Activated T-cell treated with anti-CD3 and anti-CD28 coated beads, Interleukin-2, amount 50 U/mL, for 72 hours (primary cell): Measurements from ENCODE around the gene ALG14. TPM values are rescaled to one million over a fixed set of nuclear protein-coding genes. Genes with fewer than 3 reads are reported as not detected.
"Not testable (repeated sequence)": the region's sequence is repeated elsewhere in the genome, so short reads cannot be mapped to it uniquely, and the experiment has no call there.

Experiments
- ATAC-seq, 2 donors: fragments of 150-1000 bp; cut with Tn5 transposase; replicated peaks in 1 of 2; 2 replicates each; pipeline ENCODE4 v1.10.0; 2021; ENCODE audit warnings: moderate library complexity in 2 of 2, mild to moderate bottlenecking in 1 of 2
- DNase-seq, 2 donors: peaks; one replicate each; pipeline ENCODE4 v3.0.0; 2021 to 2022; ENCODE audit warnings: mixed read lengths in 1 of 2
- H3K27ac Mint-ChIP-seq: one replicate; pipeline ENCODE4 v1.8.0; 2022; ENCODE audit warnings: mild to moderate bottlenecking, moderate library complexity, mixed read lengths
- H3K27me3 Mint-ChIP-seq: one replicate; pipeline ENCODE4 v1.8.0; 2022; ENCODE audit warnings: low read depth, mixed read lengths
- H3K36me3 Mint-ChIP-seq, 2 donors: one replicate each; pipeline ENCODE4 v1.8.0; 2022; ENCODE audit warnings: mixed read lengths in 2 of 2, mild to moderate bottlenecking in 1 of 2; ENCODE audit not compliant: insufficient read depth in 2 of 2
- H3K4me1 Mint-ChIP-seq: one replicate; pipeline ENCODE4 v1.8.0; 2022; ENCODE audit warnings: low read depth, mixed read lengths
- H3K4me3 Mint-ChIP-seq, 2 donors: one replicate each; pipeline ENCODE4 v1.8.0; 2022; ENCODE audit warnings: mild to moderate bottlenecking in 2 of 2, mixed read lengths in 2 of 2, moderate library complexity in 2 of 2
- H3K9me3 Mint-ChIP-seq, 2 donors: one replicate each; pipeline ENCODE4 v1.8.0; 2022; ENCODE audit warnings: mixed read lengths in 2 of 2
- total RNA-seq, 2 donors: library from RNA; stranded (reverse); gene quantifications; one replicate each; pipeline ENCODE4 v1.2.3, GENCODE V29; 2022

ALG14 gene
- total RNA-seq, 2 donors from 2014 or later, result 3.4 to 4.1 TPM

DNA sequence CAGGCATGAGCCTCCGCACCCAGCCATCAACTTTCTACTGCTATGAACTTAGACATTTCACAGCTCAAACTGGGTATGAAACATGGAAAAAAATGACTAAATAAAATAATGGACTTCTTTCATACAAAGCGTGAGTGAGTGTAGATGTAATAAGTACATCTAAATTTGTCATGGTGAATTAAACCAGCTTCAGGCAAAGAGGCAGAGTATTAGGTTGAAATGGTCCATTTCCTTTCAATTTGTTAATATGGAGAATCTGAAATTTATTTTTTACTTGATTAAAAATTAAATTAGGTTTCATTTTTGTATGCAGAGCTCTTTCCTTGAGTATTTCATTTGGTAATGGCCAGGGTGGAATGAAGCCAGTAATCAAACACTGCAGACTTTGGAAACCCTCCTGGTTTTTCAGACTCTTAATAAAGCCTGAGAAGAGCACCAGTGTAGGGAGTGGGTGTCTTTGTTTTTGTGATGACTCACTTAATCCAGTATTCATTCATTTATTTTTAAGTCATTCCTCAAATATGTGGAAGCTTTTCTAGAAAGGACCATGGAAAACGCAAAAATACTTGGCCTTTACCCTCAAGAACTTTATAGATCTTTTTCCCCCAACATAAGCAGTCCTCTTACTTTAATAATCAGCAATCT, 49.2 kb downstream of the ALG14 start:
- H3K36me3 Mint-ChIP-seq, result no peaks in the 10 kb centered on the region
- ATAC-seq (no peak), DNase-seq (no peak)
- no peaks in the 10 kb centered on the region for H3K9me3 Mint-ChIP-seq
- H3K4me1 Mint-ChIP-seq, result no peaks in the 10 kb centered on the region
- H3K4me3 Mint-ChIP-seq, result no peak overlapping the region
- H3K27ac Mint-ChIP-seq, result no peak overlapping the region
- H3K27me3 Mint-ChIP-seq, result no peaks in the 10 kb centered on the region

GRCh38 chr1:95022644-95022926, 50.2 kb downstream of the ALG14 start:
- no peaks in the 10 kb centered on the region for H3K4me1 Mint-ChIP-seq
- H3K9me3 Mint-ChIP-seq, result no peaks in the 10 kb centered on the region
- DNase-seq (no peak), ATAC-seq (no peak)
- H3K36me3 Mint-ChIP-seq, result no peaks in the 10 kb centered on the region
- H3K27ac Mint-ChIP-seq, result no peak overlapping the region
- no peaks in the 10 kb centered on the region for H3K27me3 Mint-ChIP-seq
- no peak overlapping the region for H3K4me3 Mint-ChIP-seq

GRCh38 chr1:95021805-95022643, 50.7 kb downstream of the ALG14 start:
- Mint-ChIP-seq H3K27me3 (no peaks in the 10 kb centered on the region), H3K4me3 (no peak overlapping the region), H3K4me1 (no peaks in the 10 kb centered on the region), H3K36me3 (no peaks in the 10 kb centered on the region), H3K27ac (no peak overlapping the region), H3K9me3 (no peaks in the 10 kb centered on the region)
- ATAC-seq, result no peak
- no peak for DNase-seq

GRCh38 chr1:95021119-95021518, 51.6 kb downstream of the ALG14 start:
- no peaks in the 10 kb centered on the region for H3K4me1 Mint-ChIP-seq
- H3K4me3 Mint-ChIP-seq, result no peak overlapping the region
- no peaks in the 10 kb centered on the region for H3K9me3 Mint-ChIP-seq
- ATAC-seq (no peak), DNase-seq (no peak)
- H3K36me3 Mint-ChIP-seq, result no peaks in the 10 kb centered on the region
- H3K27me3 Mint-ChIP-seq, result no peaks in the 10 kb centered on the region
- no peak overlapping the region for H3K27ac Mint-ChIP-seq

GRCh38 chr1:95019466-95019865, 53.3 kb downstream of the ALG14 start:
- H3K36me3 Mint-ChIP-seq, H3K4me3 Mint-ChIP-seq, H3K27ac Mint-ChIP-seq, H3K9me3 Mint-ChIP-seq, H3K4me1 Mint-ChIP-seq, ATAC-seq, H3K27me3 Mint-ChIP-seq, DNase-seq: not testable (repeated sequence)

DNA sequence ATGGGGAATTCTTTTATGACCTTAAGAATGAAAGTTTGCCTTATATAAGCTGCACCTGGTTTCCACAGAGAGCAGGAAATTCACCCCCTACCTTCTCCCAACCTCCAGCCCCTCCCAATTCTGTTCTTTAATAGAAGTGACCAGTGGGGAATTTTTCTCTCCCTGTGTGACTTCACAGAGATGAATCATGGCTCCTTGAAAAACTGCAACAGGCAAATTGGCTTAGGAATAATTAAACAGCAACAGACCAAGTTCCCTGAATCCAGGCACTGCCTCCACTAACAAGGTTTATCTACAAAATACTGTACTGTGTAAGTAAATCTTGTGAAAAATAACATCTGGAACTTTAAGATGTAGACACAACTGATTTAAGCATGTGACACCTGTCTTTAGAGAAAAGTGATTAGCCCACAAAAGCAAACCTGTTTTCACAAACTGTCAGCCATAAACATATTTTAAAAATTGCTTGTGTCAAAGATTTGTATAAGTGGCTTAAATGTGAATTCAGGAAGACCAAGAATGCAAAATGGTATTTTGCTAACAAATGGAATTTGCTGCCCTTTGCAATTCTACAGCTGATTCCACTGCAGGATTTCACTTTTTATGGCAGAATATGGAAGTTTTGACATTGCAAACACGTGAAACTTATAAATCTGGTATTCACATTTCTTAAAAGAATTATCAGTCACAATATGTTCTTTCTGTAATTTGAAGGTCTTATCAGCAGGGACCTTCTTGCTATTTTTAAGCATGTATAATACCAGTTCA, 54.0 kb downstream of the ALG14 start:
- no peaks in the 10 kb centered on the region for H3K4me1 Mint-ChIP-seq
- no peak overlapping the region for H3K4me3 Mint-ChIP-seq
- H3K9me3 Mint-ChIP-seq, result no peaks in the 10 kb centered on the region

DNA sequence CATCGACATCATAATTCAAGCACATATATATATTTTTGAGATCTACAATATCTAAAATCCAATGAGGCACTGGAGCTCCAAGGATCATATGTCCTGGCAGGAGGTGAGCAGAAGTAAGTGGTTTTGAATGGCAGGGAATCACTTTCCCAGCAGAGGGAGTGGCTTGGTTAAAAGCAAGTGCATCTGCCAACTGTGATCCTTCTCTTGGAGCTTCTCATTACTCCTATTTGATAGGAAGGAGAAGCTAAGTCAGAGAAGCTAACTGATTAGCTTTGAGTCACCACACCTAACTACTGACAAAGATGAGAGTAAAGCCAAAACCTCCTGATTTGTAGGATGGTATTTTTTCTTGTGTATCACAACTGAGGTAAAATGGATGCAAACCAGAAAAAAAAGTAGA, 55.0 kb downstream of the ALG14 start:
- ATAC-seq (no peak), DNase-seq (no peak)
- no peaks in the 10 kb centered on the region for H3K36me3 Mint-ChIP-seq
- H3K9me3 Mint-ChIP-seq, result no peaks in the 10 kb centered on the region
- no peaks in the 10 kb centered on the region for H3K27me3 Mint-ChIP-seq
- no peaks in the 10 kb centered on the region for H3K4me1 Mint-ChIP-seq
- no peak overlapping the region for H3K4me3 Mint-ChIP-seq
- H3K27ac Mint-ChIP-seq, result no peak overlapping the region

More for the DNA sequence above, 54.0 kb downstream of the ALG14 start:
- H3K36me3 Mint-ChIP-seq, result no peaks in the 10 kb centered on the region
- H3K27ac Mint-ChIP-seq, result no peak overlapping the region
- H3K27me3 Mint-ChIP-seq, result no peaks in the 10 kb centered on the region
- DNase-seq (no peak), ATAC-seq (no peak)

DNA sequence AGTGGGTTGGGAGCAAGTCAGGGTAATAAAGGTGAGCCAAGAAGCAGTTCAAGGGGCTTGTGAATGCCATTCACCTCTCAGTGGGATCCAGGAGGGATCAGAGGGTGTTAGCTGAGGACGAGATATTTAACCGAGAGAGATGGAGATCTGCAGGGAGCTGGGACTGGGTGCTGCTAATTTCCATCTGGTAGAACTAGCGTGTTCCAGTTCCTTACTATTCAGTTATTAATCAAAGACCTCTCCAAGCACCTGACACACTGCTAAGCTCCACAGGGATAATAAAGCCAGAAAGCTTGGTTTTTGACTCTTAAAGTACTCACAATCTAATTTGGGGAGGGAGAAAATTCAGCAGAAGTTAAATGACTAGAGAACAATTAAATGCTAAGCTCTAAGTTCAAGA, 57.7 kb downstream of the ALG14 start:
- Mint-ChIP-seq H3K9me3 (peaks cover 0 to 1% of the 10 kb centered on the region in 2 donors), H3K27ac (no peak overlapping the region), H3K4me3 (no peak overlapping the region), H3K27me3 (no peaks in the 10 kb centered on the region), H3K4me1 (no peaks in the 10 kb centered on the region), H3K36me3 (no peaks in the 10 kb centered on the region)
- ATAC-seq (no peak), DNase-seq (no peak)

DNA sequence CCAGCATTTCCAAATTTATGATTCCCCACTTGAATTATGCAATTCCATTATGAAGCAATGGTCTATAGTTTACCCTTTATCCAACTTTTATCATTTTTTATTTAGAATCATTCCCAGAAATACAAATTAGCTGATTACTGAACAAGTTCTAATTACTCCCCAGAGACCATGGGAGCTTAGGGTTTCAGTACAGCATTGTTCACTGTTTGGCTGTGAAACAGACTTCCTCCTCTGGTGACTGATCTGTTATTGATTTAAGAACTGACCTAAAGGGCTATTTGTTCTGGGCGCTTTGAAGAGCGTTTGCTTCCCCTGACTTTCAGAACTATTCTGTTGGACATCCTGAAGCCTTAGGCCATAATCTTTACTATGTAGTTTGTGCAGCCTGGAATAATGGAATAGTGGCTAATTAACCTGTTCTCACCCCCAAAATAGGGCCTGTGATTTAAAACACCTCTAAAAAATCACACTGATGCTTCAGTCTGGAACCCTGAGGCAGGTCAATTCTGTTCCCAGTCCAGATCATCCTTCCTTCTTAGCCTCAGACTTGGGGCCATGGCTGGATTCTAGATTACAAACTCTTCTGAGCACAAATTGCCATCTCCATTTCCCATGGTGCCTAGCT, 58.7 kb downstream of the ALG14 start:
- no peak for DNase-seq
- Mint-ChIP-seq H3K9me3 (peaks cover 0 to 1% of the 10 kb centered on the region in 2 donors), H3K27ac (no peak overlapping the region)

GRCh38 chr1:95012389-95012788, 60.4 kb downstream of the ALG14 start:
- no peaks in the 10 kb centered on the region for H3K4me1 Mint-ChIP-seq
- peaks cover 0 to 1% of the 10 kb centered on the region in 2 donors for H3K9me3 Mint-ChIP-seq
- DNase-seq, result no peak

More for the DNA sequence above, 58.7 kb downstream of the ALG14 start:
- Mint-ChIP-seq H3K27me3 (no peaks in the 10 kb centered on the region), H3K4me3 (no peak overlapping the region), H3K36me3 (no peaks in the 10 kb centered on the region), H3K4me1 (no peaks in the 10 kb centered on the region)
- no peak for ATAC-seq

DNA sequence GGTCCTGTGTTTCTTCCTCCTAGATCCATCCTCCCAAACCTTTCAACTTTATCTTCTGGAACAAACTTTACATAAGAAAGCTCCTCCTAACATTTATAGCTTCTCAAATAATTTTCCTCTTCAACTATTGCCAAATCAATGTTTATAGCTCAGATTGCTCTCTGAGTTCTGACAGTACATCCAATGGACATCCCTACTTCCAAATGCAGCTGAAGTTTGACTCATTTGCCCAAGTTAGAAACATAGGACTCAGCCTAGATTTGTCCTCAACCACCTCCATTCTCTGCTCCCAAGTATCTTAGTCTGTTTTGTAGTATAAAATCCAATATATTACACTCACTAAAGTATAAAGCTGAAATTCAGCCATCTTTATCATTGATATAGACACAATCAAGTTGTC, 62.6 kb downstream of the ALG14 start:
- Mint-ChIP-seq H3K4me1 (no peaks in the 10 kb centered on the region), H3K27ac (no peak overlapping the region), H3K4me3 (no peak overlapping the region), H3K36me3 (no peaks in the 10 kb centered on the region), H3K9me3 (peaks cover 0 to 1% of the 10 kb centered on the region in 2 donors), H3K27me3 (no peaks in the 10 kb centered on the region)
- DNase-seq (no peak), ATAC-seq (no peak)

More at GRCh38 chr1:95012389-95012788, 60.4 kb downstream of the ALG14 start:
- no peak overlapping the region for H3K4me3 Mint-ChIP-seq
- H3K27ac Mint-ChIP-seq, result no peak overlapping the region
- no peaks in the 10 kb centered on the region for H3K36me3 Mint-ChIP-seq
- H3K27me3 Mint-ChIP-seq, result no peaks in the 10 kb centered on the region
- ATAC-seq, result no peak

- Mint-ChIP-seq H3K9me3 (peaks cover 0 to 1% of the 10 kb centered on the region in 2 donors), H3K27ac (no peak overlapping the region), H3K4me1 (no peaks in the 10 kb centered on the region), H3K36me3 (no peaks in the 10 kb centered on the region), H3K27me3 (no peaks in the 10 kb centered on the region), H3K4me3 (no peak overlapping the region)
- ATAC-seq (no peak), DNase-seq (no peak)
Measured at GRCh38 chr1:95007687-95008086, 65.1 kb downstream of the ALG14 start.

- Mint-ChIP-seq H3K4me1 (no peaks in the 10 kb centered on the region), H3K9me3 (no peaks in the 10 kb centered on the region), H3K4me3 (no peak overlapping the region), H3K36me3 (no peaks in the 10 kb centered on the region), H3K27me3 (no peaks in the 10 kb centered on the region), H3K27ac (no peak overlapping the region)
- no peak for DNase-seq
- ATAC-seq, result no peak
Measured at GRCh38 chr1:95006681-95007080, 66.1 kb downstream of the ALG14 start.
